HG03460 (cell line): ENCODE results near the gene CARMIL3.

Experiments
- ATAC-seq: cut with Tn5 transposase; IDR thresholded peaks from one replicate; pipeline ENCODE4 v1.9.1; 2021; ENCODE audit not compliant: unreplicated experiment

CARMIL3 gene

DNA sequence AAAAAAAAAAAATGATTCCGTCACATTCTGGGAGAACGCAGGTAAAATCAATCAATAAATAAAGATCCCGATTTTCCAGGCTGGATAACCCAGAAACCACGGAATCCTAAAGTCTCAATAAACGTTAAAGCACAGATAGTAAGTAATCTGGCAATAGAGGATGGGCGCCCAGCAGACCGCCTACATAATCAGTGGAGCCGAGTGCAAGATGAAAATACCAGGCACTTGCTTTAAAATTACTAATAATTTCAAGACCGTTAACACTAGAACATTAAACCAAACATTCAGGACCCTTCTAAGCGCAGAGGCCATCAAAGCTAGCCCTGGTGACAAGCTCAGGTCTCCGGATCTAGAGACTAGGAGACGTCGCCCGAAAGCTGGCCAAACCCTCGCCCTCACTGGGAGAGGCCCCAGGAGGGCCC, 61.6 kb downstream of the CARMIL3 start:
- ATAC-seq: no peak

- peak; percentile 33 for ATAC-seq
Measured at GRCh38 chr14:24113801-24114531, 62.2 kb downstream of the CARMIL3 start.

DNA sequence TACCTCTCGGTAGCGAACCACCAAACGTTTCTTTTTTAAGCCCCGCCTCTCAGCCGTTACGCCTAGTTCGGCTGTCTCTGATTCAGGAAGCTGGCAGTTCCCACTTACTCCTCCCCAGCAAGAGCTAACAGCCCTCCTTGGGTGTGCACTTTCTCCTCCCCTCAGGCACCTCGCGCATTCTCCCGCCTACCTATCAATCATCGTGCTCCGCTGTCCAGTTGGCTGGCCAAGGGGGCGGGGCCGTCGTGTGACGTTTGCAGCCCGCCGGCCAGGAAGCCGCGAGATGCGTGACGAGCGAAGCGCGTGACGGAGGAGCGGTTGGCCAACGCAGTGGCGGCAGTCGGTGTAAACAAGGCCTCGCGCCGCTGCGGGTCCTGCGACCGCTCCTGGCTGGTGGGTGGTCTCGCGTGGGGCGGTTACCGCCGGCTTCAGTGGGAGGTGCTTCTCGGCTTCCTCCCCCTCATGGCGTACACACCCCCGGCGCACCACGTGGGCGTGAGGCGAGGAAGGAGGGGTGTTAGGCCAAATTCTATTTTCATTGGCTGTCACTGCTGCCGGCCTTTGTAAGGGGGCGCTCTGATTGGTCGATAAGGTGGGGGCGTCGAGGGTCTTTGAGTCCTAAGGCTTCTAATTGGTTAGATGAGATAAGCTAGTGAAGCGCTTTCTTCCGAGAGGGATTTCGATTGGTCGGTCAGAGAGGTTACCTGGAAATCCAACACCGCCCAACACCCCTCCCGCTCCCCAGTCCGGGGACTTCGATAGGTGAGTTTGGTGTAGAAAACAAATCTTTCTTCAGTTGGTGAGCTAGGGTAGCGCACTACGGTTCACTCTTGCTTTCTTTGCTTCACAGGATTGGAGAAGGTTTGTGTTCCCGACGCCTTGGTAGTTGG, 63.0 kb downstream of the CARMIL3 start, which contains the start of the genes DCAF11 and NRL:
TSS of gene DCAF11 (plus strand) at position 246 of the 890 bp plus-strand sequence. CDS start 818 bp downstream, outside the sequence.
TSS of gene NRL (minus strand) at position 418 of the 890 bp plus-strand sequence. CDS start 32,101 bp downstream, outside the sequence.
- peak; percentile 82 for ATAC-seq

DNA sequence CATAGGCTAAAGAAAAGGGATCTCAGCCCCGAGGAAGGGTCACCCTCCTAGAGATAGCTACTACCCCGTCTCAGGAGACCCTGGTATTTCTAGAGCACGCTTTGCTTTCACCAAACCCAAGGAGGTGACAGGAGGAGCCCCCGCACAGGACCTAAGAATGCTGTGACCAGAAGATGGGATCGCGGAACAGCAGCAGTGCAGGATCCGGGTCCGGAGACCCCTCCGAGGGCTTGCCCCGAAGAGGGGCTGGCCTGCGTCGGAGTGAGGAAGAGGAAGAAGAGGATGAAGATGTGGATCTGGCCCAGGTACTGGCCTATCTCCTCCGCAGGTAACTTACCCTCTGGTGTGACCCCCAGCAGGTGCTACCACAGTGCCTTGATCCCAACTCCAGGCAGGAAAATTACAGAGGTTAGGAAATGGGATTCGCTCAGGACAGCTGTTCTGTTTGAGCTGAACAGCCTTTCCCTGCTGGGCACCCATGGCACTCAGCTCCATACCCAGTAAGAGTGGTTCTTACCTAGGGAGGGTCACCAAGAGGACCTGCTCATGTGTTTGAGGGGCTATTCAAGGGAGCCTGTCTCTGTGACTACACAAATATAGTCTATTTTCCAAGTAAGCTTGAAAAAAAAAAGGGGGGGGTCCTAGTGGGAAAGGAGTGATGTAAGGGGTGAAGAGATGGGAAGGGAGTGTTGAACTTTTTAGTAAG, 63.8 kb downstream of the CARMIL3 start:
- ATAC-seq: no peak

DNA sequence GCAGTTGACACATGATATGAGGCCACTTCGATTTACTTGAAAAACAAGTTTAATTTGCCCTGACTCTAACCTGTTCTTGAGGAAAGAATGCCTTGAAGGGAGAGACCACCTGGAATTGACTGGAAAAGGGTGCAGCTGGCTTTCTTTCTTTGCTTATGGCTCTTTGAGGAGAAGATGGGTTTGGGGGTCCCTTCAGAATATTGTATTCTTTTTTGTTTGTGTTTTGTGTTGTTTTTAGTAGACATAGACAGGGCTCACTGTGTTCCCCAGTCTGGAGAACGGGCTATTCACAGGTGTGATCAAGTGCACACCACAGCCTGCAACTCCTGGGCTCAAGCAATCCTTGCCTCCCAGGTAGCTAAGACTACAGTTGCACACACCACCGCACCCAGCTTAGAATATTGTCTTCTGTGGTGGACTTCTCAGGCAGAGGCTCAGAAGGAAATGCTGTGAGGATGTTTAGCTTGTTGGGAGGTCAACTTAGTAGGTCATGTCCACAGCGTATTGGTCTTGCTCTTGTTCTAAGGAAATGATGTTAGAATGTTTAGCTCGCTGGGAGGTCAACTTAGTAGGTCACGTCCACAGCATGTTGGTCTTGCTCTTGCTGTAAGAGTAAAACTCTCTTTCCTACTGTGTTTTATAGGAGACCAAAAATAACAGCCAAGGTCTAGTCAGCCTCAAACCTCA, 64.5 kb downstream of the CARMIL3 start:
- no peak for ATAC-seq

- no peak for ATAC-seq
Measured at GRCh38 chr14:24117179-24117578, 65.4 kb downstream of the CARMIL3 start.
